SU-DHL-6 (cell line): Measurements from ENCODE around the gene SYNDIG1.

Experiments
- H2AFZ ChIP-seq: fragments of 200-600 bp; sonication (generic); 2 replicates; pipeline ENCODE4 v1.6.1; 2014; ENCODE audit warnings: low read depth, mild to moderate bottlenecking, moderate library complexity, mixed read lengths, antibody characterized with exemption, low read length; ENCODE audit not compliant: severe bottlenecking
- H3F3A ChIP-seq: fragments of 200-600 bp; shearing (Covaris generic); 2 replicates; pipeline ENCODE4 v1.6.0; 2016; ENCODE audit warnings: antibody characterized with exemption, mild to moderate bottlenecking; ENCODE audit not compliant: insufficient read depth
- H3K27ac ChIP-seq: fragments of 200-600 bp; sonication (generic); 2 replicates; pipeline ENCODE4 v1.5.1; 2016; ENCODE audit warnings: low read depth, mild to moderate bottlenecking, low read length, moderate library complexity, mixed read lengths
- H3K27me3 ChIP-seq: fragments of 200-600 bp; sonication (generic), shearing (Covaris generic); 2 replicates; pipeline ENCODE4 v1.6.0; 2014; ENCODE audit warnings: mild to moderate bottlenecking, low read length
- H3K36me3 ChIP-seq: fragments of 200-600 bp; sonication (generic); 2 replicates; pipeline ENCODE4 v1.6.1; 2014; ENCODE audit warnings: mild to moderate bottlenecking, low read length, mixed read lengths
- H3K4me2 ChIP-seq: fragments of 300-600, 200-600 bp; shearing (Covaris generic), sonication (generic); 2 replicates; pipeline ENCODE4 v1.6.0; 2014; ENCODE audit warnings: low read length, low read depth, mild to moderate bottlenecking; ENCODE audit not compliant: poor library complexity, severe bottlenecking
- H3K4me3 ChIP-seq: fragments of 200-600 bp; sonication (generic); 2 replicates; pipeline ENCODE4 v1.5.1; 2014; ENCODE audit warnings: antibody characterized with exemption, low read length, mild to moderate bottlenecking, mixed read lengths; ENCODE audit not compliant: insufficient read depth, poor library complexity, severe bottlenecking
- H3K79me2 ChIP-seq: fragments of 200-600 bp; sonication (generic); 2 replicates; pipeline ENCODE4 v1.6.1; 2014; ENCODE audit warnings: mild to moderate bottlenecking, low read length, moderate library complexity; ENCODE audit not compliant: insufficient read depth
- H3K9ac ChIP-seq: fragments of 200-600 bp; sonication (generic); 2 replicates; pipeline ENCODE4 v1.7.0; 2014; ENCODE audit warnings: mild to moderate bottlenecking, low read length
- H3K9me2 ChIP-seq: fragments of 200-600 bp; sonication (generic); replicated peaks from 2 replicates; pipeline ENCODE4 v1.6.1; 2014; ENCODE audit warnings: low read length; ENCODE audit not compliant: insufficient read depth
- H3K9me3 ChIP-seq: fragments of 200-600 bp; sonication (generic); 2 replicates; pipeline ENCODE4 v1.6.1; 2014; ENCODE audit warnings: low read length, mixed read lengths; ENCODE audit not compliant: insufficient read depth
- H4K20me1 ChIP-seq: fragments of 200-600 bp; sonication (generic); 2 replicates; pipeline ENCODE4 v1.6.1; 2014; ENCODE audit warnings: low read depth, mild to moderate bottlenecking, antibody characterized with exemption, low read length, moderate library complexity, mixed read lengths
- EZH2phosphoT487 ChIP-seq: fragments of 200-600 bp; sonication (generic), shearing (Covaris generic); conservative IDR thresholded peaks from 2 replicates; pipeline ENCODE4 v1.6.1; 2018; ENCODE audit warnings: mild to moderate bottlenecking, antibody characterized with exemption, low read length, moderate library complexity, mixed read lengths
- TF ChIP-seq, protein P1 (sequence below): fragments of 200-600 bp; sonication (generic); IDR thresholded peaks from one replicate; pipeline ENCODE4 v1.5.1; 2017; ENCODE audit warnings: antibody characterized with exemption, mild to moderate bottlenecking, low read length, moderate library complexity; ENCODE audit not compliant: insufficient read depth, poor library complexity, severe bottlenecking

SYNDIG1 gene

DNA sequence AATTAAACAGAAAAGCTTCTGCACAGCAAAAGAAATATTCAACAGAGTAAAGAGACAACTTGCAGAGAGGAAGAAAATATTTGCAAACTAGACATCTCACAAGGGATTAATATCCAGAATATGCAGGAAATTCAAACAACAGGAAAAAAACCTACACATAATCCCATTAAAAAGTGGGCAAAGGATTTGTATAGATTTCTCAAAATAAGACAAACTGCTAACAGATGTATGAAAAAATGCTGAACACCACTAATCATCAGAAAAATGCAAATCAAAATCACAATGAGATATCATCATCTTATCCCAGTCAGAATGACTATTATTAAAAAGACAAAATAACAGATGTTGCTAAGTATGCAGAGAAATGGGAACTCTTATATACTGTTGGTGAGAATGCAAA is 129.6 kb downstream of the SYNDIG1 start:
- no peak overlapping the region for H3K4me2 ChIP-seq

DNA sequence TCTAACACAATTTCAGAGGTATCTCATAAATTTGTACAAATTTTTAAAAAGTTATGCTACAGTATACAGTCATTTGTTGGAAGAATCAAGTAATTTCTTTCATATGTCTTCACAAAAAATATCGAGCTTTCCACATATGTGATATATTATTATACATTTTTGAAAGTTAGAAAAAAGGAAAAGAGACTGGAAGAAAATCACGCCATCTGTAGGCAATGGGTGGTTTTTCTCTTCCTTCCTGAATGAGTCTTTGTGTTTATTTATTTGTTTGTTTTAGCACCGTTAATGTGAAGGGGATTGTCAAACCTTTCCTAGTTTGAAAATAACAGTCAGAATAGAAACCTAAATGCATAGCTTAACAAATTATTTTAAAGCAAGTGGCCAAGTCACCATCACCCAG is 130.6 kb downstream of the SYNDIG1 start:
- H3K4me3 ChIP-seq: no peak overlapping the region
- no peak overlapping the region for H3K4me2 ChIP-seq
- H3K9me2 ChIP-seq: no peaks in the 10 kb centered on the region
- H3K27ac ChIP-seq: no peak overlapping the region
- no peak overlapping the region for H2AFZ ChIP-seq
- no peaks in the 10 kb centered on the region for H3K27me3 ChIP-seq
- TF ChIP-seq, protein P1, sequence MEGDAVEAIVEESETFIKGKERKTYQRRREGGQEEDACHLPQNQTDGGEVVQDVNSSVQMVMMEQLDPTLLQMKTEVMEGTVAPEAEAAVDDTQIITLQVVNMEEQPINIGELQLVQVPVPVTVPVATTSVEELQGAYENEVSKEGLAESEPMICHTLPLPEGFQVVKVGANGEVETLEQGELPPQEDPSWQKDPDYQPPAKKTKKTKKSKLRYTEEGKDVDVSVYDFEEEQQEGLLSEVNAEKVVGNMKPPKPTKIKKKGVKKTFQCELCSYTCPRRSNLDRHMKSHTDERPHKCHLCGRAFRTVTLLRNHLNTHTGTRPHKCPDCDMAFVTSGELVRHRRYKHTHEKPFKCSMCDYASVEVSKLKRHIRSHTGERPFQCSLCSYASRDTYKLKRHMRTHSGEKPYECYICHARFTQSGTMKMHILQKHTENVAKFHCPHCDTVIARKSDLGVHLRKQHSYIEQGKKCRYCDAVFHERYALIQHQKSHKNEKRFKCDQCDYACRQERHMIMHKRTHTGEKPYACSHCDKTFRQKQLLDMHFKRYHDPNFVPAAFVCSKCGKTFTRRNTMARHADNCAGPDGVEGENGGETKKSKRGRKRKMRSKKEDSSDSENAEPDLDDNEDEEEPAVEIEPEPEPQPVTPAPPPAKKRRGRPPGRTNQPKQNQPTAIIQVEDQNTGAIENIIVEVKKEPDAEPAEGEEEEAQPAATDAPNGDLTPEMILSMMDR: no peak
- no peak for TF ChIP-seq EZH2phosphoT487
- no peaks in the 10 kb centered on the region for H4K20me1 ChIP-seq
- no peaks in the 10 kb centered on the region for H3F3A ChIP-seq
- peaks cover 3% of the 10 kb centered on the region; the same call in 1 of the 2 replicates for H3K9me3 ChIP-seq
- H3K36me3 ChIP-seq: no peaks in the 10 kb centered on the region
- no peak overlapping the region for H3K9ac ChIP-seq
- H3K79me2 ChIP-seq: no peaks in the 10 kb centered on the region

More for the DNA sequence above, 129.6 kb downstream of the SYNDIG1 start:
- H3K36me3 ChIP-seq: no peaks in the 10 kb centered on the region
- no peaks in the 10 kb centered on the region for H3K9me2 ChIP-seq
- no peaks in the 10 kb centered on the region for H3F3A ChIP-seq
- H3K79me2 ChIP-seq: no peaks in the 10 kb centered on the region
- no peak overlapping the region for H2AFZ ChIP-seq
- H3K27ac ChIP-seq: no peak overlapping the region
- H4K20me1 ChIP-seq: no peaks in the 10 kb centered on the region
- H3K27me3 ChIP-seq: no peaks in the 10 kb centered on the region
- no peak overlapping the region for H3K9ac ChIP-seq
- no peak for TF ChIP-seq EZH2phosphoT487
- TF ChIP-seq, protein P1: no peak
- peaks cover 3% of the 10 kb centered on the region; the same call in 1 of the 2 replicates for H3K9me3 ChIP-seq
- no peak overlapping the region for H3K4me3 ChIP-seq

DNA sequence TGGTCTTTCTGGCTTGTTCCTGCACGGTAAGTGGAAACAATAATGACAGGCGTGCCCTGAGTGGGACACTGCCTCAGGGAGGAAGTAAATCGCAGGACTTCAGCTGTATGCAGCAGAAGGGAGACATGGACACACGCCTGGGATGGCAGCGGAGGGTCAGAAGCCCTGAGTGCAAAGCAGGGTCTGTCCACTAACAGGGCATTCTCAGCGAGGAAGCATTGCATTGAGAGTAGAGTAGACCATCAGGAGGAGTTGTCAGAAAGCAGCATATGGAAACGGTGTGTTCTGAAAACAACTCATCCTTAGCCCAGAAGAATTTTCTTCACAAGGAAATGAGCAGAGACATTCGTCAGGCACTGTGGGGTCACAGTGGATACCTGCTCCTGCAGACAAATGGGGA is 134.0 kb downstream of the SYNDIG1 start:
- Histone ChIP-seq H3K27me3 (no peaks in the 10 kb centered on the region), H3K9me2 (no peaks in the 10 kb centered on the region), H3K9me3 (peaks cover 3% of the 10 kb centered on the region; the same call in 1 of the 2 replicates), H2AFZ (no peak overlapping the region), H3K27ac (no peak overlapping the region), H3K36me3 (no peaks in the 10 kb centered on the region), H3F3A (no peaks in the 10 kb centered on the region), H3K9ac (no peak overlapping the region), H4K20me1 (no peaks in the 10 kb centered on the region), H3K79me2 (no peaks in the 10 kb centered on the region), H3K4me3 (no peak overlapping the region), H3K4me2 (no peak overlapping the region)
- TF ChIP-seq, protein P1: no peak
- no peak for TF ChIP-seq EZH2phosphoT487
